AG08396 (cell line): ENCODE data around the gene VWCE.

Experiments
- DNase-seq: peaks from one replicate; pipeline ENCODE4 v3.0.0; 2012; ENCODE audit warnings: low spot score, mixed read lengths

VWCE gene, protein sequence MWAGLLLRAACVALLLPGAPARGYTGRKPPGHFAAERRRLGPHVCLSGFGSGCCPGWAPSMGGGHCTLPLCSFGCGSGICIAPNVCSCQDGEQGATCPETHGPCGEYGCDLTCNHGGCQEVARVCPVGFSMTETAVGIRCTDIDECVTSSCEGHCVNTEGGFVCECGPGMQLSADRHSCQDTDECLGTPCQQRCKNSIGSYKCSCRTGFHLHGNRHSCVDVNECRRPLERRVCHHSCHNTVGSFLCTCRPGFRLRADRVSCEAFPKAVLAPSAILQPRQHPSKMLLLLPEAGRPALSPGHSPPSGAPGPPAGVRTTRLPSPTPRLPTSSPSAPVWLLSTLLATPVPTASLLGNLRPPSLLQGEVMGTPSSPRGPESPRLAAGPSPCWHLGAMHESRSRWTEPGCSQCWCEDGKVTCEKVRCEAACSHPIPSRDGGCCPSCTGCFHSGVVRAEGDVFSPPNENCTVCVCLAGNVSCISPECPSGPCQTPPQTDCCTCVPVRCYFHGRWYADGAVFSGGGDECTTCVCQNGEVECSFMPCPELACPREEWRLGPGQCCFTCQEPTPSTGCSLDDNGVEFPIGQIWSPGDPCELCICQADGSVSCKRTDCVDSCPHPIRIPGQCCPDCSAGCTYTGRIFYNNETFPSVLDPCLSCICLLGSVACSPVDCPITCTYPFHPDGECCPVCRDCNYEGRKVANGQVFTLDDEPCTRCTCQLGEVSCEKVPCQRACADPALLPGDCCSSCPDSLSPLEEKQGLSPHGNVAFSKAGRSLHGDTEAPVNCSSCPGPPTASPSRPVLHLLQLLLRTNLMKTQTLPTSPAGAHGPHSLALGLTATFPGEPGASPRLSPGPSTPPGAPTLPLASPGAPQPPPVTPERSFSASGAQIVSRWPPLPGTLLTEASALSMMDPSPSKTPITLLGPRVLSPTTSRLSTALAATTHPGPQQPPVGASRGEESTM

DNA sequence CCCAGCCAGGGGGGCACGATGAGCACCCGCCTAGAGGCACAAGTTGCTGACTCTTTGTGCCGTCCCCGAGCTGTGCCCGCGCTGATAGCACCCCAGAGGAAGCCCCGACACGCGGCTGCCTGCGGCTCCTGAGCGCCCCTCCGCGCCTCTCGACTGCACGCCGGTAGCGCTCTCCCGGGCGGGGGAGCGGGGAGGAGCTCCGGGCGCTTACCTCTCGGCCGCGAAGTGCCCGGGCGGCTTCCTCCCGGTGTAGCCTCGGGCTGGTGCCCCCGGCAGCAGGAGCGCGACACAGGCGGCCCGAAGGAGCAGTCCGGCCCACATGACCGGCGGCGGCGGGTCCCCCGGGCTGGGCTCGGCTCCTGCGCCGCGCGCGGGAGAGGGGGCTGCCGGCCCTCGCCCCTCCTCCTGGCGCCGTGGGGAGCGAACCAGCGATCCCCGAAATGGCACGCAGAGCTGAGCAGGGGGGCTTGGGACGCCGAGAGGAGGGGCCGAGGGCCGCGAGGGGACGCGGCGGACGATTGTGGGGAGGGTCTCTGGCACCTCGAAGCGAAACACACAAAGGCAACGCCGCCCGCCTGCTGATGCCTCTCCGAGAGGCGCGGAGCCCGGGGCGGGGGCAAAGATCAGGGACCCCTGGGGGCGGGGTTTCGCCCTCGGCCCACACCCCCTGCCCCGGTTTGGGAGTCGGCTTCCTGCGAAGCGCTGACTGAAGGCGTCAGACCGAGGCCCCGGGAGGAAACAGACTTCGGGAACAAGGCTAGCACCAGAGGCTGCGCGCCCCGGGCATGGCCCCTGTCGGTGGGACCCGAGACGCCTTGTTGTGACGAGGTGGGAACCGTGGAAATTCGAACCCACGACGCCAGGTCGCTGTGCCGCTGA, at the start of gene VWCE:
VWCE (minus strand) TSS at position 600 of the 879 bp plus-strand sequence; CDS start at position 321, 279 bp downstream.
- DNase-seq, result peak; percentile 81

DNA sequence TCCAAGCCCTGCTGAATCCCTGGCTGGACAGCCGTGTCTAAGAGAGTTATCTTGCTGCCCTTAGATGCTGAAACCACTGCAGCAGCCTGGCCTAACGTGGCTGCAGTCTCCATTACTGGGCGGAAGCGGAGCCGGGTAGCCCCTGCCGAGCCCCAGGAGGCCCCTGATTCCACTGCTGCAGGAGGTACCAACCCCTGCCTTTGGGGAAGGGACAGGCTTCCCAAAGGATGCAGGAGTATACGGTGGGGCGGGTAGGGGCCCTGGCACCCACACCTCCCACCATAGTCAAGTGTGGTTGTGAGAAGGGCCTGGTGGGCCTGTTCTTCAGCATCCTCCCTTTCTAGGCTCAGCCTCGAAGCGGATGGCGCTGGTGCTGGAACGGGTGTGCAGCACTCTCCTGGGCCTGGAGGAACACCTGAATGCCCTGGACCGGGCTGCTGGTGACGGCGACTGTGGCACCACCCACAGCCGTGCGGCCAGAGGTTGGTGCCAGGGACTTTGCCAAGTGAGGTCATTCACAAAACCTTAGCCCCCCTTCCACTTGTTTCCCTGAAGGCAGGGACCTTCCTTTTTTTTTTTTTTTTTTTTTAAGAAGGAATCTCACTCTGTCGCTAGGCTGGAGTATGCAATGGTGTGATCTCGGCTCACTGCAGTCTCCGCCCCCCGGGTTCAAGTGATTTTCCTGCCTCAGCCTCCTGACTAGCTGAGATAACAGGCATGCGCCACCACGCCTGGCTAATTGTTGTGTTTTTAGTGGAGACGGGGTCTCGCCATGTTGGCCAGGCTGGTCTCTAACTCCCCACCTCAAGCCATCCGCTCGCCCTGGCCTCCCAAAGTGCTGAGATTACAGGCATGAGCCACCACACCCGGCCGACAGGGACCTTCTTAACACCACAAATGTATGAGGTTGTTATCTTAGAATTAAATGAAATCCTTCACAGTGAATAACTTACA, 49.0 kb upstream of the VWCE start:
- DNase-seq, result no peak

DNA sequence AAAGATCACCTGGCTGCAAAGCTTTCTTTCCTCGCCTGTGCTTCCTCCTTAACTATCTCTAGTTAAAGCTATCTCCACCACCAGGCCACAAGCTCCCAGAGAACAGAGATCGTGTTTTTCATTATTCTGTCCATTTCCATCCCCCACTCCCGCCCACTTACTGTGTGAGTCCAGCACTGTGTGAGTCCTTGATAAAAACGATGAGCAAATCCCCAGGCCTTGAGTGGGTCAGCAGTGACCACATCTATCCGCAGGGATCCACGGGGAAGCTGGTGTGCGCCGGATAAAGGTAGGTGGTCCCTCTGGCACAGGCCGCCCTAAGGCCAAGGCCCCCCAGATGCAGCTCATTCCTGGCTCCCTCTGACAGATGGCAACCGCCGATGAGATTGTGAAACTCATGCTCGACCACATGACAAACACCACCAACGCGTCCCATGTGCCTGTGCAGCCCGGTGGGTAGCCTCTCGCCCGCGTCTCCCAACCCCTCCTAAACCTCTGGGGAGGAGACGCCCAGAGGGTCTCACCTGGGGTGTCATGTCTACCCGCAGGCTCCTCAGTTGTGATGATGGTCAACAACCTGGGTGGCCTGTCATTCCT, 47.2 kb upstream of the VWCE start:
- DNase-seq, result no peak

DNA sequence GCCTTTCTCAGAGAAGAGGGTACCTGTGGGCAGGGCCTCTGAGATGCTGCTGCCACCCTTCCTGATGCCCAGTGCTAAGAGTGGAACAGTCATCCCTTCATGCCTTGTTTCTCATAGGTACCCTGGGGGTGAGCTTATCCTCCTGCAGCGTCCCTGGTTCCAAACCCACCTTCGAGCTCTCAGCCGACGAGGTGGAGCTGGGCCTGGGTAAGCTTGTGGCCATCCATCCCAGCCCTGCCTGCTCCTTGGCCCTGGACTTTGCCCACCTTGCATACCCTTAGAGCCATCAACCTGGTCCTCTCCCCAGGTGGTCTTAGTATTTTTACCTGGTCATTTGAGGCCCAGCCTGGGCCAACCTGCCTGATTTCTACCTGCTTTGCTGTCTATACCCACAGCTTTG, 46.6 kb upstream of the VWCE start:
- DNase-seq, result no peak

DNA sequence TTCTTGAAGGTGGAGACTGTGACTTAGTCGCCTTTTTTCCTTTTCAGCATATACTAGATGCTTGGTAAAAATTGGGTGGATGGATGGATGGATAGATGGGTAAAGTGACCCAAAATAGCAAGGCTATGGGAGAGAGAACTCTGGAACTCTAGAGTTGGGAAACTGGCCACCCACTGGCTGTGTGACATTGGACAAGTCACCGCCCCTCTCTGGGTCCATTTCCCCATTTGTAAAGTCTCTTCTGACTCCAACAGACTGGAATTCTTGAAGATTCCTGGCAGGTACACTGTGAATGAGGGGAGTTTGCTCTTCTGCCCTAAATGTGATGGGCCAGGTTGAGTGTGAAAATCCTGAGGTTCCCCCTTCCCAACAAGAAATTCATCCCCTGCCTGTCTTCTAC, 45.9 kb upstream of the VWCE start:
- DNase-seq, result no peak

DNA sequence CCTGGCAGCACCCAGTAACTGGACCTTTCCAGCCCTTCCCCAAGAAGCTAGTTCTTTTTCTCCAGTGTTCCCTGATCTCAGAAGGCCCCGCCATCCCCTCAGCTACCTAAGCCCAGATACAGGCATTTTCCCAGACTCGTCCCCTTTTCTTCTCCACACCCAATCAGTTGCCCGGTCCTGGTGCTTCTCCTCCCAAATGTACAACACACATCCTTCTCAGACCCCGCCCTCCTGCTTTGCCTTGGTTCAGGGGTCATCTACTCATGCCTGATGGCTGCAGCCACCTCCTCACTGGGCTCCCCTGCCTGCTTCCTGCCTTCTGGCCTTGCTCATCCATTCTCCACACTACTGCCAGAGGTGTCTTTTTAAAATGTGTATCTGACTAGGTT, 44.4 kb upstream of the VWCE start:
- no peak for DNase-seq

DNA sequence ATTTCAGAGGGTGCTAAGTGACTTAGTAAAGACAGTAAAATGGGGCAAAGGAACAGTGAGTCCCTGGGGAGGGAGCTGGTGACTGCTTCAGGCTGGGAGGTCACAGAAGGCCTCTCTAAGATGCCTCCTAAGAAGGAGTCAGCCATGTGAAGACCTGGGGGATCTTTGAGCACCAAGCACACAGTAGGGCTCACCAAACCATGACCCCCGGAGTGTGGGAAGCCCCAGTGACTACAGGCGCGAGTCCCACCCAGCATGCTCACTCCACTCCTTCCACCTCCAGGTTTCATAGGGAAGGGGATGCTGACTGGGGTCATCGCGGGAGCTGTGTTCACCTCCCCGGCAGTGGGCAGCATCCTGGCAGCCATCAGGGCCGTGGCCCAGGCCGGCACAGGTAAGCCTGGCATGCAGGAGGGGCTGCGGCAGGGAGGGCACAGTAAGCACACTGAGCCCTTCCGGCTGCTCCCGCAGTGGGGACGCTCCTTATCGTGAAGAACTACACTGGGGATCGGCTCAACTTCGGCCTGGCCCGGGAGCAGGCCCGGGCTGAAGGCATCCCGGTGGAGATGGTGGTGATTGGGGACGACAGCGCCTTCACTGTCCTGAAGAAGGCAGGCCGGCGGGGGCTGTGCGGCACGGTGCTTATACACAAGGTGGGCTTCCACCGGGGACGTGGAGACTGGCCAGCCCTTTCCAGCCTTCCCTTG, 43.8 kb upstream of the VWCE start:
- DNase-seq, result no peak

DNA sequence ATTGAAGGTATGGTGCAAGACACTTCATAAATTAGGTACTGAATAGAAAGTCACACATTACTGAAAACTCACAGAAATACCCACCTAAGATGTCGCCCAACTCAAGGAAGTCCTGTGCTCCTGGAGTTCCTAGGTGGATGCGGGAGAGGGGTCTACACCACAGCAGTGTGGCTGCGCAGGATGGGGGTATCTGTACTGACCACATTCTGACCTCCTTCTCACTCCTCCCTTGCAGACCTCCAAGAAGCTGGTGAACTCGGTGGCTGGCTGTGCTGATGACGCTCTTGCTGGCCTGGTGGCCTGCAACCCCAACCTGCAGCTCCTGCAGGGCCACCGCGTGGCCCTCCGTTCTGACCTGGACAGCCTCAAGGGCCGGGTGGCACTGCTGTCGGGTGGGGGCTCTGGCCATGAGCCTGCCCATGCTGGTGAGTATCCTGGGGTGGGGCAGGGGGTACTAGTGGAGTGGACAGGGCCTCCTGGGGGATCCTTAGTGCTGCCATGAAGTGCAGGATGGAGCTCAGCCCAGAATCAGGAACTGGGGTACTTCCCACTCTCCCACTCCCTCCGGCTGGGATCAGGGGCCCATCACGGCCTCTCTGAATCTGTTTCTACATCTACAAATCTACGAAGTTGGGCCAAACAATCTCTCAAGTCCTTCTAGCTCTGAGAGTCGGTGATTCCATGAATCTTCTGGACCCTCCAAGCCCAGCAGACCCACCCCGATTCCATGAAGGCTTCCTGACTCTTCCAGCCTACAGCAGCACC, 42.8 kb upstream of the VWCE start:
- DNase-seq, result no peak

- peak; percentile 87 for DNase-seq
Observed at GRCh38 chr11:61336171-61336935, 41.2 kb upstream of the VWCE start.

GRCh38 chr11:61335355-61335710, 40.2 kb upstream of the VWCE start:
- DNase-seq, result no peak

- DNase-seq, result peak; percentile 39
Observed at GRCh38 chr11:61334434-61335354, 39.6 kb upstream of the VWCE start.

DNA sequence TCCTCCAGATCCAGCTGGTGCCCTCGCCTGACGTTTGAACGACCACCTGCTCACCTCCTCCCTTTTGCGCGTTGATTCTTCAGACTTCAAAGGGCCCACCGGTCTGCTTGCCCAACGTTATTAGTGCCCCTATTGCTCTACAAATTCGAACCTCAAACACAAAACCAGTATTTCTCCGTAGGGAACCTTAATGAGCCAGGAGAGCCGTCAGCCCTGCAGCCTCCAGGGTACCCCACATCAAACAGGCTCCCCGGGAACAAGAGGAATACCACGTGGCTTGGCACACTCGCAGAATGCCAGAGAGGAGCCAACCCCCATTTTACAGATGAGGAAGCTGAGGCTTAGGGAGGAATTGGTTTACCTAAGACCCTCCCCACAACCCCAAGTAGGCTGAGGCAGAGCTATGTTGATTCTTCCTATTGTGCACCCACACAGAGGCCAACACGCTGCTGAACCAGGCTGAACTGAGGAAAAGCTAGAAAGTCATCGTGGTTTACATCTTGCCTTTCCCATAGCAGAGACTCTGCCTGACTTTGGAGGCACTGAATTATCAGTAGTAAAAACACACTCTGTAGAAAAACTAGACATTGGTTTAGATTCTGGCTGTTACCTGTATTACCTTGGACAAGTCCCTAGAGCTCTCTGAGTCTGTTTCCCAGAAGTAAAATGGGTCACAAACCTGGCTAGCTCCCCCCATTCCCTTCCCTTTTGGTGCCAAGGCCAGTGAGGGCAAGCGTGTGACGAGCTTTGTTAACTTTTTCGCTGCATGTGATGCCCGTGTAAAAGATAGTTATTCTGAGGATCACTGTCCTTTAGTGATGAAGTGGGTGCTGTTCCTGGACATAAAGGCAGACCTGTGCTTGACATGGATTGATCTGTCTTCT, 38.7 kb upstream of the VWCE start:
- DNase-seq, result no peak

DNA sequence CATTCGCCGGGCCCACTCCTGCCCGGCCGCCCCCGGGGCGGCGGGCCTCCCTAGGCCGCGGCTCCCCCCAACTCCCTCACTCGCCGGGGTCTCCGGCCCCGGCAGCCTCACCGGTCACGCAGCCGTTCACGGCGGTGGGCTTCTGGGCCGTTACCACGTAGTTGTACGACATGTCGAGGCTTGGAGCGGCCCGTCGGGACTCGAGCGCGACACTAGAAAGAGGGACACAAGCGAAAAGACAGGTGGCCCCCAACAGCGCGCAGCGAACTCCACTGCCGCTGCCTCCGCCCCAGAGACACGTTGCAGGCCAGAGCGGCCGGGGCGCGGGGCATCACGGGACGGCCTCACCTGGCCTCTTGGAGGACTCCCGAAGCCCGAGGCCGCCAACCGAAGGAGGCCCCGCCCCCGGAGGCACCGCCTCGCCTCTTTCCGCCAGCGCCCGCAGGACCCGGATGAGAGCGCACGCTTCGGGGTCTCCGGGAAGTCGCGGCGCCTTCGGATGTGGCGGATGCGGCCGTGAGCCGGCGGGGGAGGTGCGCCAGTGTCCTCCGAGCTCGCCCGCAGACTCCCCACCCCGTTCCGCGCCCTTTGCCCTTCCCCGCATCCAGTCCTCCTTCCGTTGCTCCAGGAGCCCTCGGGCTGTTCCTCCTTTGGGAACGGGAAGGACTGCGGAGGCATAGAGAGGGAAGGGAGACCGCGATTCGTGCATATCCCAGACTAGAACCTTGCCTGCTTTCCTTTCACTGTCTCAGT, 37.9 kb upstream of the VWCE start, which contains the start of the genes DDB1 and TKFC:
DDB1 (minus strand) TSS at position 309 of the 753 bp plus-strand sequence; CDS start at position 172, 137 bp downstream.
TKFC (plus strand) TSS at position 432 of the 753 bp plus-strand sequence. CDS start 1,501 bp downstream, outside the sequence.
- peak; percentile 96 for DNase-seq

GRCh38 chr11:61332281-61332796, 37.2 kb upstream of the VWCE start:
- peak; percentile 71 for DNase-seq

DNA sequence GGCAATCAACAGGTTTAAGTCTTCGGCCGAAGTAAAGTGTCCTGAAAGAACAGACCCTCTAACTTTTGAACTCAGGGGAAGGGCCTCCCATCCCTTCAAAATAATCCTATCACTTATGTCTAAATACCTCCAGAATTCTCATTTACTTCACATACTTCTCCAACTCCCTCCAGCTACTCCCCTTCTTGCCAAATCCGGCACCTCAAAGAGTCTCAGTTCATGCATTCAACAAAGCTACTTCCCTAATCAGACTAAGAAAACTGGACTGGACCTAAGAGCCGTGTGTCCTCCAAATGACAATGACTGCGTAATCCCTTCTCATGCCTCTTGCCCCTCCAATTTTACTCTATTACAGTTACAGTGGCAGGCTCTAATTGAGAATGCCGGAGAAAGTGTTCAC, 36.5 kb upstream of the VWCE start:
- DNase-seq, result peak; percentile 18
